Posterior cingulate gyrus (tissue), 11 donors: ENCODE results near the gene DAB2IP.
A peak's percentile ranks its signal among the peaks of the same experiment; 100 is the strongest.
"Not testable (repeated sequence)": the region's sequence is repeated elsewhere in the genome, so short reads cannot be mapped to it uniquely, and the experiment has no call there.

ENCODE experiments used
- DNase-seq, 10 donors: peaks; one replicate each; pipeline versions ENCODE4 v3.0.0 to v3.0.0-alpha.2; 2020 to 2021; ENCODE audit warnings: mixed read lengths in 3 of 10
- intact Hi-C: fragments of 100-400 bp; cut with DNase I; formaldehyde crosslinking; loops from one replicate; pipeline ENCODE4 v1.15.1; 2023

Gene DAB2IP

GRCh38 chr9:121778252-121779225 is 127.1 kb downstream of the DAB2IP start:
- no peak for DNase-seq

GRCh38 chr9:121779381-121780117 is 128.1 kb downstream of the DAB2IP start:
- DNase-seq = peak in 4 of 10 donors; percentile 10 to 69 (median 46)
- intact Hi-C loops = no loop called here

More at GRCh38 chr9:121778252-121779225, 127.1 kb downstream of the DAB2IP start:
- intact Hi-C loops = no loop called here

GRCh38 chr9:121780177-121781040 is 129.0 kb downstream of the DAB2IP start:
- peak in 3 of 10 donors; percentile 60 to 67 (median 61) for DNase-seq
- intact Hi-C loops = no loop called here

- intact Hi-C loops = no loop called here
- DNase-seq = peak in 1 of 10 donors; percentile 59
Measured at GRCh38 chr9:121781145-121781548, 129.7 kb downstream of the DAB2IP start.

GRCh38 chr9:121781701-121782464 is 130.4 kb downstream of the DAB2IP start:
- peak in 3 of 10 donors; percentile 62 to 73 (median 73) for DNase-seq
- intact Hi-C loops = no loop called here

- intact Hi-C loops = no loop called here
- peak in 2 of 10 donors; percentile 49 to 66 for DNase-seq
Measured at GRCh38 chr9:121782514-121783110, 131.2 kb downstream of the DAB2IP start.

GRCh38 chr9:121783111-121783510 is 131.7 kb downstream of the DAB2IP start:
- DNase-seq = peak in 4 of 10 donors; percentile 12 to 85 (median 74)
- intact Hi-C loops = no loop called here

- intact Hi-C loops = no loop called here
Measured at GRCh38 chr9:121783521-121784507, 132.4 kb downstream of the DAB2IP start.

GRCh38 chr9:121784731-121785411 is 133.4 kb downstream of the DAB2IP start:
- intact Hi-C loops = no loop called here

More at GRCh38 chr9:121783521-121784507, 132.4 kb downstream of the DAB2IP start:
- peak in 7 of 10 donors; percentile 36 to 91 (median 51) for DNase-seq

GRCh38 chr9:121785673-121786542 is 134.5 kb downstream of the DAB2IP start:
- intact Hi-C loops = no loop called here
- peak in 2 of 10 donors; percentile 48 to 72 for DNase-seq

More at GRCh38 chr9:121784731-121785411, 133.4 kb downstream of the DAB2IP start:
- peak in 2 of 10 donors; percentile 69 to 77 for DNase-seq

GRCh38 chr9:121786543-121786948 is 135.1 kb downstream of the DAB2IP start:
- DNase-seq = no peak
- intact Hi-C loops = no loop called here

GRCh38 chr9:121786998-121787422 is 135.6 kb downstream of the DAB2IP start:
- peak in 1 of 10 donors; percentile 55 for DNase-seq

GRCh38 chr9:121788686-121789366 is 137.4 kb downstream of the DAB2IP start:
- intact Hi-C loops = no loop called here
- no peak for DNase-seq

More at GRCh38 chr9:121786998-121787422, 135.6 kb downstream of the DAB2IP start:
- intact Hi-C loops = no loop called here

GRCh38 chr9:121790841-121791240 is 139.4 kb downstream of the DAB2IP start:
- intact Hi-C loops = no loop called here
- no peak for DNase-seq

GRCh38 chr9:121792476-121792875 is 141.0 kb downstream of the DAB2IP start:
- intact Hi-C loops = not testable (repeated sequence)
- peak in 1 of 10 donors; percentile 58 for DNase-seq
